HepG2 (cell line): ENCODE results near the gene STIM2. TPM values are rescaled to one million over a fixed set of nuclear protein-coding genes. Genes with fewer than 3 reads are reported as not detected.

ENCODE experiments used
- ATM ChIP-seq: fragments of 450-650 bp; IDR thresholded peaks from 2 replicates; pipeline ENCODE4 v1.7.1; 2017; ENCODE audit warnings: mild to moderate bottlenecking, borderline replicate concordance
- CBFB ChIP-seq: sonication (generic); formaldehyde crosslinking; IDR thresholded peaks from 2 replicates; pipeline ENCODE4 v1.4.0; 2020; ENCODE audit warnings: missing genetic modification reagents
- CC2D1A ChIP-seq: sonication (generic); formaldehyde crosslinking; IDR thresholded peaks from 2 replicates; pipeline ENCODE4 v1.8.1; 2023; ENCODE audit warnings: mild to moderate bottlenecking, missing genetic modification reagents
- FOSL2 ChIP-seq: sonication (generic); formaldehyde crosslinking; IDR thresholded peaks from 2 replicates; pipeline ENCODE4 v1.4.0; 2020; ENCODE audit warnings: missing genetic modification reagents
- HDAC2 ChIP-seq: sonication (generic); formaldehyde crosslinking; IDR thresholded peaks from 2 replicates; pipeline ENCODE4 v1.4.0; 2020; ENCODE audit warnings: missing genetic modification reagents
- JUNB ChIP-seq: sonication (generic); formaldehyde crosslinking; IDR thresholded peaks from 2 replicates; pipeline ENCODE4 v1.8.0; 2022; ENCODE audit warnings: missing genetic modification reagents, mild to moderate bottlenecking, borderline replicate concordance
- KAT7 ChIP-seq: IDR thresholded peaks from 2 replicates; pipeline ENCODE4 v1.6.1; 2018; ENCODE audit warnings: borderline replicate concordance, missing compliant biosample characterization
- KLF13 ChIP-seq: sonication (generic); formaldehyde crosslinking; IDR thresholded peaks from 2 replicates; pipeline ENCODE4 v1.4.0; 2020; ENCODE audit warnings: mild to moderate bottlenecking, missing genetic modification reagents
- KLF6 ChIP-seq: IDR thresholded peaks from 2 replicates; pipeline ENCODE4 v1.8.0; 2016; ENCODE audit warnings: missing biosample characterization, missing genetic modification reagents
- MED1 ChIP-seq: sonication (generic); formaldehyde crosslinking; IDR thresholded peaks from 2 replicates; pipeline ENCODE4 v1.4.0; 2020; ENCODE audit warnings: missing genetic modification reagents
- MZF1 ChIP-seq: sonication (generic); formaldehyde crosslinking; IDR thresholded peaks from 2 replicates; pipeline ENCODE4 v1.8.1; 2023; ENCODE audit warnings: mild to moderate bottlenecking, missing genetic modification reagents, borderline replicate concordance
- PAX8 ChIP-seq: sonication (generic); formaldehyde crosslinking; IDR thresholded peaks from 2 replicates; pipeline ENCODE4 v1.8.0; 2022; ENCODE audit warnings: mild to moderate bottlenecking, missing genetic modification reagents, borderline replicate concordance
- PCBP2 ChIP-seq: fragments of 200-400 bp; formaldehyde crosslinking; optimal IDR thresholded peaks from 2 replicates; pipeline ENCODE3; 2018; ENCODE audit warnings: low read length, low read depth; ENCODE audit not compliant: poor library complexity, severe bottlenecking
- RFX5 ChIP-seq: IDR thresholded peaks from 2 replicates; pipeline ENCODE4 v1.6.1; 2011; ENCODE audit warnings: low read depth, low read length, improper control_type of control experiment
- SIN3B ChIP-seq: fragments of 150-350 bp; IDR thresholded peaks from 2 replicates; pipeline ENCODE4 v1.6.1; 2014; ENCODE audit warnings: low read length
- TMF1 ChIP-seq: sonication (generic); formaldehyde crosslinking; IDR thresholded peaks from 2 replicates; pipeline ENCODE4 v1.8.1; 2022; ENCODE audit warnings: low read depth, missing genetic modification reagents
- TP53 ChIP-seq: sonication (generic); formaldehyde crosslinking; conservative IDR thresholded peaks from 2 replicates; pipeline ENCODE4 v1.4.0; 2020; ENCODE audit warnings: missing genetic modification reagents
- ZFP36L2 ChIP-seq: sonication (generic); formaldehyde crosslinking; IDR thresholded peaks from 2 replicates; pipeline ENCODE4 v1.4.0; 2020; ENCODE audit warnings: missing genetic modification reagents
- ZNF180 ChIP-seq: sonication (generic); formaldehyde crosslinking; IDR thresholded peaks from 2 replicates; pipeline ENCODE4 v1.4.0; 2020; ENCODE audit warnings: low read depth, missing genetic modification reagents, borderline replicate concordance
- ZNF20 ChIP-seq: sonication (generic); formaldehyde crosslinking; IDR thresholded peaks from 2 replicates; pipeline ENCODE4 v1.4.0; 2020; ENCODE audit warnings: mild to moderate bottlenecking, moderate library complexity, missing genetic modification reagents
- ZSCAN30 ChIP-seq: sonication (generic); formaldehyde crosslinking; IDR thresholded peaks from 2 replicates; pipeline ENCODE4 v1.5.0; 2020; ENCODE audit warnings: mild to moderate bottlenecking, missing genetic modification reagents
- polyA plus RNA-seq, 8 experiments: library from polyadenylated mRNA; depleted of rRNA in 3 of 8; stranded (reverse) in 7 of 8; unstranded in 1 of 8; fragments of >200 nt; fragmentation: Illumina TruSeq in 4 of 8; extraction: Trizol in 4 of 8; gene quantifications; 2 replicates each; pipeline versions ENCODE4 v1.2.1 to v1.2.3, GENCODE V29; 2011 to 2016; ENCODE audit warnings: low read depth in 4 of 8, missing spikeins in 1 of 8, mixed read lengths in 1 of 8; ENCODE audit not compliant: insufficient read depth in 1 of 8
- total RNA-seq, 5 experiments: library from RNA; depleted of rRNA; stranded (reverse); fragments of >200 nt; fragmentation: Illumina TruSeq; extraction: Trizol; gene quantifications; 2 replicates each; pipeline ENCODE4 v1.2.3, GENCODE V29; 2016; ENCODE audit warnings: low read depth in 1 of 5
- TF ChIP-seq, protein P1 (sequence below): sonication (generic); formaldehyde crosslinking; IDR thresholded peaks from 2 replicates; pipeline ENCODE4 v1.4.0; 2020; ENCODE audit warnings: mild to moderate bottlenecking, missing genetic modification reagents
- TF ChIP-seq, protein P2 (sequence below): sonication (generic); formaldehyde crosslinking; conservative IDR thresholded peaks from 2 replicates; pipeline ENCODE4 v1.8.0; 2022; ENCODE audit warnings: mild to moderate bottlenecking, moderate library complexity, missing genetic modification reagents
- TF ChIP-seq, protein P3 (sequence below): sonication (generic); formaldehyde crosslinking; IDR thresholded peaks from 2 replicates; pipeline ENCODE4 v1.5.1; 2020; ENCODE audit warnings: missing genetic modification reagents, mild to moderate bottlenecking, borderline replicate concordance

Gene STIM2
- total and polyA plus RNA-seq, 2 of the 13 experiments (the other 11 are each of a cell fraction or from before 2014, with no cell fraction given): 19.3 to 19.4 TPM

DNA sequence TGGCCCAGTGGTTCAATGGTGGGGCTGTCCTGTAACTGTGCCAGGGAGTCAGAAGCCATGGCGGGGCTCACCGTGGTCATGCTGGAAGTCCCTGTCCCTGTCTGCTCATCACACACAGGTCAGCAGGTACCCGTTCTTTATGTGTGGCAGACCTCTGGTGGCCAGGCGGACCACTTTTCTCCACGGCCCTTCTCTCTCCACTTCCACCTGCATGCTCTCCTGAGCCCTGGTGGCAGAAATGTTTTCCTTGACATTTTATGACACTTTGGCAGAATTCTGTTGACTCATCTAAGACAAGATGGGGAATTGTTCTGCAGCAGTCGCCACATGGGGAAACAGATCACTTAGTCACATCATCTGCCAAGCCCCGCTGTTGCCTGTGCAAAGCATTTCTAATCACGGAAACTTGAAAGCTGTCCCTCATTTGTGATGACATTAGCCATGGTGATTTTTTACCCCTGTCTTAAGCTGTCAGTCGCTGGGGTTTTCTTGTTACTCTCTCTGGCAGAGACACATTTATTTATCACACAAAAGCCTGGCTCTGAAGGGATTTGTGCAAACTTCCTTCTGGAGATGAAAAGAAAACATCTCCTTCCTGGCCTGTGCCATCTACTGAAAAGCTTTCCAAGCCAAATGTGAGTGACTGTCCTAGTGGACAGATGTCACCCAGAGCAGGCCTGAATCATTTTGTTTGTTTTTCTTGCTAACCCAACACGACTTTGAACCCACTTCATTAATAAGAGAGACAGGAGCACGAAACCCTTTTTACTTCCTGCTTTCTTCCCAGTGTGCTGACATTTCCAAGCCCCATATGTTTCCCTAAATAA is 38.8 kb upstream of the STIM2 start (continued):
- 0 out of 2 replicates have a peak, but pooled peaks have one; percentile 9 for TF ChIP-seq KLF6 (CRISPR knock-in tag)
- TF ChIP-seq RFX5: no peak
- TF ChIP-seq KLF13 (CRISPR knock-in tag): no peak
- no peak for TF ChIP-seq TP53 (CRISPR knock-in tag)
- no peak for TF ChIP-seq CBFB (CRISPR knock-in tag)
- TF ChIP-seq KAT7 (CRISPR knock-in tag): no peak
- TF ChIP-seq CC2D1A (CRISPR knock-in tag): no peak
- TF ChIP-seq ZSCAN30: no peak
- no peak for TF ChIP-seq SIN3B
- peak; percentile 57 for TF ChIP-seq HDAC2 (CRISPR knock-in tag)
- TF ChIP-seq JUNB (CRISPR knock-in tag): no peak
- TF ChIP-seq ZFP36L2 (CRISPR knock-in tag): no peak
- no peak for TF ChIP-seq ZNF180 (CRISPR knock-in tag)
- TF ChIP-seq MZF1: 0 out of 2 replicates have a peak, but pooled peaks have one; percentile 70
- TF ChIP-seq, protein P1, sequence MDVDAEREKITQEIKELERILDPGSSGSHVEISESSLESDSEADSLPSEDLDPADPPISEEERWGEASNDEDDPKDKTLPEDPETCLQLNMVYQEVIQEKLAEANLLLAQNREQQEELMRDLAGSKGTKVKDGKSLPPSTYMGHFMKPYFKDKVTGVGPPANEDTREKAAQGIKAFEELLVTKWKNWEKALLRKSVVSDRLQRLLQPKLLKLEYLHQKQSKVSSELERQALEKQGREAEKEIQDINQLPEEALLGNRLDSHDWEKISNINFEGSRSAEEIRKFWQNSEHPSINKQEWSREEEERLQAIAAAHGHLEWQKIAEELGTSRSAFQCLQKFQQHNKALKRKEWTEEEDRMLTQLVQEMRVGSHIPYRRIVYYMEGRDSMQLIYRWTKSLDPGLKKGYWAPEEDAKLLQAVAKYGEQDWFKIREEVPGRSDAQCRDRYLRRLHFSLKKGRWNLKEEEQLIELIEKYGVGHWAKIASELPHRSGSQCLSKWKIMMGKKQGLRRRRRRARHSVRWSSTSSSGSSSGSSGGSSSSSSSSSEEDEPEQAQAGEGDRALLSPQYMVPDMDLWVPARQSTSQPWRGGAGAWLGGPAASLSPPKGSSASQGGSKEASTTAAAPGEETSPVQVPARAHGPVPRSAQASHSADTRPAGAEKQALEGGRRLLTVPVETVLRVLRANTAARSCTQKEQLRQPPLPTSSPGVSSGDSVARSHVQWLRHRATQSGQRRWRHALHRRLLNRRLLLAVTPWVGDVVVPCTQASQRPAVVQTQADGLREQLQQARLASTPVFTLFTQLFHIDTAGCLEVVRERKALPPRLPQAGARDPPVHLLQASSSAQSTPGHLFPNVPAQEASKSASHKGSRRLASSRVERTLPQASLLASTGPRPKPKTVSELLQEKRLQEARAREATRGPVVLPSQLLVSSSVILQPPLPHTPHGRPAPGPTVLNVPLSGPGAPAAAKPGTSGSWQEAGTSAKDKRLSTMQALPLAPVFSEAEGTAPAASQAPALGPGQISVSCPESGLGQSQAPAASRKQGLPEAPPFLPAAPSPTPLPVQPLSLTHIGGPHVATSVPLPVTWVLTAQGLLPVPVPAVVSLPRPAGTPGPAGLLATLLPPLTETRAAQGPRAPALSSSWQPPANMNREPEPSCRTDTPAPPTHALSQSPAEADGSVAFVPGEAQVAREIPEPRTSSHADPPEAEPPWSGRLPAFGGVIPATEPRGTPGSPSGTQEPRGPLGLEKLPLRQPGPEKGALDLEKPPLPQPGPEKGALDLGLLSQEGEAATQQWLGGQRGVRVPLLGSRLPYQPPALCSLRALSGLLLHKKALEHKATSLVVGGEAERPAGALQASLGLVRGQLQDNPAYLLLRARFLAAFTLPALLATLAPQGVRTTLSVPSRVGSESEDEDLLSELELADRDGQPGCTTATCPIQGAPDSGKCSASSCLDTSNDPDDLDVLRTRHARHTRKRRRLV (CRISPR knock-in tag): 0 out of 2 replicates have a peak, but pooled peaks have one; percentile 62
- TF ChIP-seq PCBP2: no peak
- TF ChIP-seq, protein P2, sequence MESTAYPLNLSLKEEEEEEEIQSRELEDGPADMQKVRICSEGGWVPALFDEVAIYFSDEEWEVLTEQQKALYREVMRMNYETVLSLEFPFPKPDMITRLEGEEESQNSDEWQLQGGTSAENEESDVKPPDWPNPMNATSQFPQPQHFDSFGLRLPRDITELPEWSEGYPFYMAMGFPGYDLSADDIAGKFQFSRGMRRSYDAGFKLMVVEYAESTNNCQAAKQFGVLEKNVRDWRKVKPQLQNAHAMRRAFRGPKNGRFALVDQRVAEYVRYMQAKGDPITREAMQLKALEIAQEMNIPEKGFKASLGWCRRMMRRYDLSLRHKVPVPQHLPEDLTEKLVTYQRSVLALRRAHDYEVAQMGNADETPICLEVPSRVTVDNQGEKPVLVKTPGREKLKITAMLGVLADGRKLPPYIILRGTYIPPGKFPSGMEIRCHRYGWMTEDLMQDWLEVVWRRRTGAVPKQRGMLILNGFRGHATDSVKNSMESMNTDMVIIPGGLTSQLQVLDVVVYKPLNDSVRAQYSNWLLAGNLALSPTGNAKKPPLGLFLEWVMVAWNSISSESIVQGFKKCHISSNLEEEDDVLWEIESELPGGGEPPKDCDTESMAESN (CRISPR knock-in tag): no peak
- no peak for TF ChIP-seq PAX8
- TF ChIP-seq TMF1 (CRISPR knock-in tag): no peak
- no peak for TF ChIP-seq ATM
- peak; percentile 73 for TF ChIP-seq MED1 (CRISPR knock-in tag)
- TF ChIP-seq ZNF20 (CRISPR knock-in tag): no peak
- TF ChIP-seq, protein P3, sequence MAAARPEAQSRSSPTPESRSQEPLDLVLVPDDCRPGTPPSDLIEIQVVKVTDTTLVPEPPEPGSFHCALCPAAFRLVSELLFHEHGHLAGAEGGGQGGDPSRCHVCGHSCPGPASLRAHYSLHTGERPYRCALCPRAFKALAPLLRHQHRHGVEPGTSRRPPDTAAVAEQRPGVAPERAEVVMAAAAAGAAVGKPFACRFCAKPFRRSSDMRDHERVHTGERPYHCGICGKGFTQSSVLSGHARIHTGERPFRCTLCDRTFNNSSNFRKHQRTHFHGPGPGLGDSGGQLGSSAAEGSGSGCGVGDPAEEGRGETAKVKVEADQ (CRISPR knock-in tag): no peak
- peak; percentile 92 for TF ChIP-seq FOSL2 (CRISPR knock-in tag)
